PC-9 (cell line): Measurements from ENCODE around the gene DYNLT2. TPM values are rescaled to one million over a fixed set of nuclear protein-coding genes. Genes with fewer than 3 reads are reported as not detected.

Experiments used
- BruUV-seq: library from RNA; stranded (reverse); fragments of 400-500 nt; replicated peaks from 2 replicates; lab custom pipeline; 2021; lab: Mats Ljungman, UMichigan
- CTCF ChIA-PET: fragments of 300-600 bp; sonication (Branson Sonifier 250); formaldehyde crosslinking; loops from one replicate; lab custom pipeline; 2022; ENCODE audit warnings: antibody characterized with exemption; lab: Charles Lee
- POLR2A ChIA-PET: fragments of 300-600 bp; sonication (Branson Sonifier 250); formaldehyde crosslinking; loops from one replicate; lab custom pipeline; 2022; ENCODE audit warnings: antibody characterized with exemption; ENCODE audit not compliant: unreplicated experiment; lab: Charles Lee
- DNase-seq, 2 experiments: peaks; one replicate each; pipeline versions ENCODE4 v3.0.0 to v3.0.0-alpha.2; 2015 to 2022; ENCODE audit warnings: mixed read lengths in 1 of 2
- H2AFZ ChIP-seq: fragments of 200-600 bp; sonication (generic); 2 replicates; pipeline ENCODE4 v1.8.1; 2017; ENCODE audit warnings: antibody characterized with exemption
- H3F3A ChIP-seq: fragments of 200-600 bp; sonication (generic); 2 replicates; pipeline ENCODE4 v1.8.1; 2017; ENCODE audit warnings: antibody characterized with exemption, mild to moderate bottlenecking, low read depth; ENCODE audit not compliant: insufficient read depth
- H3K27ac ChIP-seq: fragments of 200-600 bp; sonication (generic); 2 replicates; pipeline ENCODE4 v1.6.1; 2016; ENCODE audit warnings: mixed run types
- H3K27me3 ChIP-seq: fragments of 200-600 bp; sonication (generic); 2 replicates; pipeline ENCODE4 v1.6.1; 2016; ENCODE audit warnings: low read depth, mixed run types; ENCODE audit not compliant: insufficient read depth
- H3K36me3 ChIP-seq: fragments of 200-600 bp; sonication (generic); 2 replicates; pipeline ENCODE4 v1.6.1; 2016; ENCODE audit warnings: low read depth, mixed run types
- H3K4me1 ChIP-seq: fragments of 200-600 bp; sonication (generic); replicated peaks from 2 replicates; pipeline ENCODE4 v1.6.1; 2016; ENCODE audit warnings: mixed run types; ENCODE audit not compliant: insufficient read depth
- H3K4me2 ChIP-seq: fragments of 200-600 bp; sonication (generic); 2 replicates; pipeline ENCODE4 v1.6.1; 2017; ENCODE audit warnings: mixed run types
- H3K4me3 ChIP-seq: fragments of 200-600 bp; sonication (generic); 2 replicates; pipeline ENCODE4 v1.6.1; 2016; ENCODE audit warnings: mixed run types
- H3K79me2 ChIP-seq: fragments of 200-600 bp; sonication (generic); 2 replicates; pipeline ENCODE4 v1.6.1; 2017; ENCODE audit warnings: low read depth, mixed run types
- H3K9me2 ChIP-seq: fragments of 200-600 bp; sonication (generic); 2 replicates; pipeline ENCODE4 v1.8.1; 2017; ENCODE audit warnings: mild to moderate bottlenecking; ENCODE audit not compliant: insufficient read depth
- H3K9me3 ChIP-seq: fragments of 200-600 bp; sonication (generic); 2 replicates; pipeline ENCODE4 v1.8.1; 2016; ENCODE audit warnings: low read depth; ENCODE audit not compliant: insufficient read depth
- H4K20me1 ChIP-seq: fragments of 200-600 bp; sonication (generic); 2 replicates; pipeline ENCODE4 v1.8.1; 2017; ENCODE audit not compliant: insufficient read depth
- CTCF ChIP-seq: fragments of 200-600 bp; sonication (generic); conservative IDR thresholded peaks from 2 replicates; pipeline ENCODE4 v1.6.1; 2017; ENCODE audit warnings: mixed run types, antibody characterized with exemption, mild to moderate bottlenecking, moderate library complexity
- EZH2 ChIP-seq: fragments of 200-600 bp; sonication (generic); IDR thresholded peaks from 2 replicates; pipeline ENCODE4 v1.8.0; 2017; ENCODE audit warnings: antibody characterized with exemption, low read depth
- intact Hi-C: fragments of 100-400 bp; cut with micrococcal nuclease; formaldehyde crosslinking; loops from one replicate; pipeline ENCODE4 v1.10.0; 2022; ENCODE audit not compliant: unreplicated experiment
- total RNA-seq: library from RNA; stranded (reverse); gene quantifications from 2 replicates; pipeline ENCODE4 v1.2.3, GENCODE V29; 2021

DYNLT2 gene
- total RNA-seq, 1 experiment from 2014 or later = 1.5 TPM

GRCh38 chr6:169780571-169781091 is 29.3 kb upstream of the DYNLT2 start:
- no peak overlapping the region for H2AFZ ChIP-seq
- H3K79me2 ChIP-seq = no peaks in the 10 kb centered on the region
- no peak overlapping the region for H3K4me2 ChIP-seq
- no peaks in the 10 kb centered on the region for H3K9me3 ChIP-seq
- no peak for DNase-seq
- H3K27ac ChIP-seq = no peak overlapping the region
- H3K4me1 ChIP-seq = no peaks in the 10 kb centered on the region
- no peak for TF ChIP-seq CTCF
- no peak for TF ChIP-seq EZH2
- ChIA-PET POLR2A (no interaction called here), CTCF (no interaction called here)
- H3K4me3 ChIP-seq = no peak overlapping the region
- no peaks in the 10 kb centered on the region for H3K36me3 ChIP-seq
- no peaks in the 10 kb centered on the region for H3K9me2 ChIP-seq
- H4K20me1 ChIP-seq = no peaks in the 10 kb centered on the region
- BruUV-seq = no TSS peak
- intact Hi-C loops = no loop called here
- H3F3A ChIP-seq = no peaks in the 10 kb centered on the region
- H3K27me3 ChIP-seq = no peaks in the 10 kb centered on the region

GRCh38 chr6:169779896-169780295 is 28.5 kb upstream of the DYNLT2 start:
- no peaks in the 10 kb centered on the region for H3K9me3 ChIP-seq
- no peaks in the 10 kb centered on the region for H3K27me3 ChIP-seq
- no peak overlapping the region for H2AFZ ChIP-seq
- BruUV-seq = no TSS peak
- no peaks in the 10 kb centered on the region; the same call in 1 of the 2 replicates for H3K36me3 ChIP-seq
- intact Hi-C loops = no loop called here
- H3K27ac ChIP-seq = no peak overlapping the region
- no peaks in the 10 kb centered on the region for H3F3A ChIP-seq
- DNase-seq = no peak
- no peak overlapping the region for H3K4me2 ChIP-seq
- H3K4me1 ChIP-seq = no peaks in the 10 kb centered on the region
- no peaks in the 10 kb centered on the region for H3K9me2 ChIP-seq
- no peak overlapping the region for H3K4me3 ChIP-seq
- no peak for TF ChIP-seq EZH2
- no peak for TF ChIP-seq CTCF
- ChIA-PET POLR2A (no interaction called here), CTCF (no interaction called here)
- no peaks in the 10 kb centered on the region for H3K79me2 ChIP-seq
- H4K20me1 ChIP-seq = no peaks in the 10 kb centered on the region

GRCh38 chr6:169779092-169779815 is 27.9 kb upstream of the DYNLT2 start:
- BruUV-seq = no TSS peak
- Histone ChIP-seq H3K4me3 (no peak overlapping the region), H3K79me2 (no peaks in the 10 kb centered on the region), H2AFZ (no peak overlapping the region), H3K9me3 (no peaks in the 10 kb centered on the region), H3K4me2 (no peak overlapping the region), H3K27me3 (no peaks in the 10 kb centered on the region), H3K9me2 (no peaks in the 10 kb centered on the region), H3K36me3 (no peaks in the 10 kb centered on the region; the same call in 1 of the 2 replicates), H4K20me1 (no peaks in the 10 kb centered on the region), H3F3A (no peaks in the 10 kb centered on the region), H3K27ac (no peak overlapping the region), H3K4me1 (no peaks in the 10 kb centered on the region)
- DNase-seq = no peak
- intact Hi-C loops = no loop called here
- TF ChIP-seq EZH2 (no peak), CTCF (no peak)
- CTCF ChIA-PET = no interaction called here
- POLR2A ChIA-PET = no interaction called here
